NB4 (cell line): ENCODE measurements around the gene LAD1.

Source experiments
- DNase-seq: peaks from one replicate; pipeline ENCODE4 v3.0.0; 2010; ENCODE audit warnings: low read depth
- H3K4me3 ChIP-seq: one replicate; pipeline ENCODE4 v1.5.1; 2011; ENCODE audit warnings: mild to moderate bottlenecking, low read depth, low read length, moderate library complexity
- CTCF ChIP-seq: IDR thresholded peaks from one replicate; pipeline ENCODE4 v1.5.1; 2012; ENCODE audit warnings: low read depth, low read length
- MAX ChIP-seq: IDR thresholded peaks from 2 replicates; pipeline ENCODE4 v1.6.1; 2011; ENCODE audit warnings: low read depth, low read length
- MYC ChIP-seq: IDR thresholded peaks from 2 replicates; pipeline ENCODE4 v1.6.1; 2011; ENCODE audit warnings: low read depth, low read length
- POLR2A ChIP-seq: IDR thresholded peaks from 2 replicates; pipeline ENCODE4 v1.6.1; 2011; ENCODE audit warnings: mild to moderate bottlenecking; ENCODE audit not compliant: insufficient read length; ENCODE audit errors: extremely low read depth

Gene LAD1

DNA sequence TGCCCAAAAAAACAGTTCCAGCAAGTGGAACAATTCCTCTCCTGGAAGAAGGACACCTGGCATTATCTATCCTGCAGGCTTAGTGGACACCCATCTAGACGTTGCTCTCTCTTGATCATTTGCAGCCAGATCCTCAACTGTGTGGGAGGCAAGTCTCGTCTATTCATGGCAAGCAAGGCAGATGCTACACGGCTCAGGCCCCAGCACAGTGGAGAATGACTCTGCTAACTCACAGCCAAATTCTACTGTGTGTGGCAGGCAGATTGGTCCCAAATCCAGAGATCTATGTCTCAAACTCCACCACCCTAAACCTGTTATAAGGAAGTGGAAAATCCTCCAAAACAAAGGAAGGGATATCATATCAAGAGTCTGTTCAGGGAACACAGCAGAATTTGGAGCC lies 28.6 kb downstream of the LAD1 start:
- H3K4me3 ChIP-seq: no peak overlapping the region
- DNase-seq: no peak
- TF ChIP-seq CTCF: no peak

DNA sequence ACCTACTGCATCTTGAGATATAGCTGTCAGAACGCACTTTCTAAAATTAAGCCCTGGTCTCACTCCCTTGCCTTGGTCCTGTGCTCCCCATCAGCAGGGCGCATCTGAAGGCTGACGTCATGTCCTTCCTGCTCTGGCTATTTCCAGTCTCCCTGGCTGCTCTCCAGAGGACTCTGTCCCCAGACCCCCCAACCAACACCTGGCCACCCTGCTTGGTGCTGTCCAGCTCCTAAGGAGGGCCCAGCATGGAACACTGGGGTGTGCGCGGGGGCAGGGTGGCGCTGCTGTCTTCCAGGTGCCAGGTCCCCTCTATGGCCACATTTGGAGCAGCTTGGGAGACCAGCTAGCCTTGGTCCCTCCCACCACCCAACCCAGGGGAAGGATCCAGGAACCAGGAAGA lies 29.9 kb downstream of the LAD1 start:
- TF ChIP-seq POLR2A: no peak
- no peak for TF ChIP-seq MAX
- TF ChIP-seq CTCF: no peak
- no peak for TF ChIP-seq MYC
- no peak overlapping the region for H3K4me3 ChIP-seq

DNA sequence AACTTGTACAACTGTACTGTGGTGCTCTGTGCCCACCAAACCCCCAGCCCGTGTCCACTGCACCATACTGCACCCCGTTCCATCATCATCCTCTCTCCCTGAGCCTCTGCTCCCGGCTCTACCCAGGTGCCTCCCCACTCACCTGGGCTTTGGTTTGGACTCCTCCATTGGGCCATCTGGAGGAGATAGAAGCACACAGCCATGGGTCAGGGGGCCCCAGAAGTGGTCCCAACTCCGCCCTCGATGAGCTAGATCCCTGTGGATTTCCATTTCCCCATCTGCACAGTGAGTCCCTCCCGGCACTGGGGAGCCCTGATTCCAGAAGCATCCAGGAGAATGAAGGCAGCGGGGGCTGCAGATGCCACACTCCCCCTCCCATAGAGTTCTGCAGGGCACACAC lies 32.4 kb downstream of the LAD1 start:
- TF ChIP-seq MYC (no peak), MAX (no peak), POLR2A (no peak), CTCF (no peak)
- no peak overlapping the region for H3K4me3 ChIP-seq
- DNase-seq: no peak

More for the DNA sequence above, 29.9 kb downstream of the LAD1 start:
- DNase-seq: no peak

- TF ChIP-seq CTCF (no peak), POLR2A (no peak), MYC (no peak), MAX (no peak)
- DNase-seq: no peak
- no peak overlapping the region for H3K4me3 ChIP-seq
Observed at GRCh38 chr1:201365251-201365650, 33.9 kb downstream of the LAD1 start.

- TF ChIP-seq POLR2A (no peak), MYC (no peak), CTCF (no peak), MAX (no peak)
- H3K4me3 ChIP-seq: no peak overlapping the region
- no peak for DNase-seq
Observed at GRCh38 chr1:201364808-201365105, 34.4 kb downstream of the LAD1 start.

DNA sequence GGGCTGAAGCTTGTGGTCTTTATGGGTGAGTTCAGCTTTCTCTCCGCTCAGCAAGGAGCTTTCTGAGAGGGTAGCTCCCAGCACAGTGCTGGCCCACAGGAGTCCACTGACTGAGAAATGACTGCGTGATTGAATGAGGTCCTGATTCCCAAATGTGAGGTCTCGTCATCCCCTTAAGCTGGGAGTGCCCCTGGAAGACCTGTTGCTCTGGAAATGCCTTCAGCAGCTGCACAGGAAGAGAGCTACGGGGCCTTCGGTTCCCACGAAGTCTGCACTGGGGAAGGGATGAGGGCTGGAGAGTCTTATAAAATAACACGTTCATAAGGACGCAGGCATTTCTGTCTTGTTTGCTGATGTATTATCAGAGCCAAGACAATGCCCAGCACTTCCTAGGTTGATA lies 35.7 kb downstream of the LAD1 start:
- DNase-seq: no peak
- no peak for TF ChIP-seq POLR2A
- TF ChIP-seq CTCF: no peak
- no peak for TF ChIP-seq MAX
- no peak for TF ChIP-seq MYC
- no peak overlapping the region for H3K4me3 ChIP-seq
